Measurements from ENCODE around the gene GRAMD1A. TPM values are rescaled to one million over a fixed set of nuclear protein-coding genes. Genes with fewer than 3 reads are reported as not detected.

GRAMD1A gene
- total and polyA plus RNA-seq, 2 of the 8 experiments (the other 6 are each of a cell fraction or from before 2014, with no cell fraction given): 113 to 154 TPM

- Histone ChIP-seq H3K56ac (replicated peaks; ENCODE audit: insufficient read length, low read depth, low read length) (no peak overlapping the region), H4K5ac (ENCODE audit: insufficient read length, low read depth, low read length) (no peak overlapping the region), H4K8ac (ENCODE audit: extremely low read depth, insufficient read depth, low read length) (no peak overlapping the region), H3K4ac (replicated peaks; ENCODE audit: insufficient read length, low read depth, low read length) (no peak overlapping the region), H2AFZ (ENCODE audit: low read length) (no peak overlapping the region), H3K36me3 (ENCODE audit: control insufficient read depth in 2 of 4, insufficient read depth in 4 of 4, low read length in 3 of 4) (peaks cover 28 to 60% (median 52%) of the 10 kb centered on the region in 4 experiments), H3K4me1 (replicated peaks in 1 of 4; ENCODE audit: control insufficient read depth in 3 of 4, insufficient read depth in 4 of 4, low read length in 3 of 4) (peaks cover 0 to 5% (median 3%) of the 10 kb centered on the region in 4 experiments; a peak in 5 of 7 replicates), H3K27me3 (replicated peaks in 1 of 4; ENCODE audit: control insufficient read depth in 3 of 4, extremely low read depth in 1 of 4, insufficient read depth in 3 of 4, low read length in 3 of 4) (peaks cover 0 to 14% (median 12%) of the 10 kb centered on the region in 4 experiments; a peak in 6 of 7 replicates), H2BK5ac (ENCODE audit: low read depth, low read length) (no peak overlapping the region), H3K79me2 (ENCODE audit: control insufficient read depth in 1 of 2, insufficient read depth in 2 of 2, low read length in 2 of 2) (no peaks in the 10 kb centered on the region), H2BK12ac (ENCODE audit: low read depth, low read length) (no peak overlapping the region), H3K9ac (replicated peaks in 1 of 4; ENCODE audit: extremely low read depth in 1 of 4, low read depth in 3 of 4, low read length in 3 of 4) (no peak overlapping the region), H2AK5ac (ENCODE audit: low read depth, low read length) (no peak overlapping the region), H2BK20ac (ENCODE audit: low read length) (no peak overlapping the region), H3K4me3 (ENCODE audit: extremely low read depth in 1 of 4, insufficient read depth in 2 of 4, low read depth in 3 of 4, low read length in 4 of 4) (no peak overlapping the region), H2BK15ac (ENCODE audit: low read length) (no peak overlapping the region), H3K4me2 (ENCODE audit: insufficient read depth in 1 of 2, low read depth in 2 of 2, low read length in 2 of 2) (no peak overlapping the region), H4K20me1 (replicated peaks in 1 of 2; ENCODE audit: control insufficient read depth in 1 of 2, insufficient read depth in 2 of 2, low read length in 2 of 2) (peaks cover 7 to 24% of the 10 kb centered on the region in 2 experiments), H3K14ac (ENCODE audit: insufficient read length) (no peak overlapping the region), H4K91ac (replicated peaks; ENCODE audit: insufficient read length, low read length) (no peak overlapping the region), H3K23ac (ENCODE audit: insufficient read length) (no peak overlapping the region), H3K9me3 (ENCODE audit: insufficient read depth in 2 of 2, low read depth in 1 of 2, low read length in 1 of 2) (no peaks in the 10 kb centered on the region), H3K23me2 (ENCODE audit: low read depth, low read length) (peaks cover 10% of the 10 kb centered on the region; the same call in 1 of the 2 replicates), H3K79me1 (ENCODE audit: low read depth, low read length) (no peaks in the 10 kb centered on the region), H3K18ac (ENCODE audit: extremely low read depth, low read length) (no peak overlapping the region), H2BK120ac (replicated peaks; ENCODE audit: low read depth, low read length) (no peak overlapping the region), H3K27ac (ENCODE audit: low read depth, low read length) (no peak overlapping the region)
- no peak for TF ChIP-seq SIX5 (IDR thresholded peaks at IDR 0.05; ENCODE audit: low read depth, low read length)
- TF ChIP-seq ATF2 (IDR thresholded peaks at IDR 0.05; ENCODE audit: low read length): no peak
- TF ChIP-seq EZH2 (IDR thresholded peaks at IDR 0.05; ENCODE audit: low read depth, low read length, severe bottlenecking): no peak
- no peak for TF ChIP-seq POLR2AphosphoS5 (IDR thresholded peaks at IDR 0.05; ENCODE audit: low read depth, low read length)
- TF ChIP-seq NRF1 (IDR thresholded peaks at IDR 0.05; ENCODE audit: low read depth, low read length): no peak
- no peak for TF ChIP-seq MAFK (IDR thresholded peaks at IDR 0.05; ENCODE audit: low read depth, low read length)
- no peak for TF ChIP-seq GTF2F1 (IDR thresholded peaks at IDR 0.05; ENCODE audit: borderline replicate concordance, low read depth, low read length)
- no peak for TF ChIP-seq JUN (IDR thresholded peaks at IDR 0.05; ENCODE audit: low read depth, low read length)
- no peak for TF ChIP-seq BCL11A (IDR thresholded peaks at IDR 0.05; ENCODE audit: low read depth in 2 of 2, low read length in 2 of 2)
- TF ChIP-seq CHD2 (IDR thresholded peaks at IDR 0.05; ENCODE audit: low read length): no peak
- no peak for TF ChIP-seq EGR1 (IDR thresholded peaks at IDR 0.05; ENCODE audit: borderline replicate concordance, low read depth, low read length)
- FAIRE-seq (no peak), DNase-seq (ENCODE audit: low read depth in 1 of 2, low spot score in 2 of 2) (no peak)
- CTCF ChIA-PET (ENCODE audit: partially characterized antibody): interaction anchor here (0.6 to 3.2 kb wide), 7 partner anchors 18 to 188 kb away, joined by 3 to 11 read pairs (median 3); no protein-coding TSS in a partner anchor
- POLR2A ChIA-PET (ENCODE audit: partially characterized antibody): interaction anchor here (0.9 to 24.8 kb wide), 5 partner anchors 9 to 41 kb away, joined by 3 to 366 read pairs (median 10); partner anchors contain the start of gene GRAMD1A
- 96% methylated on average over 6 of the region's 6 CpGs; no CpG with 5 or more reads in 1 of the 2 experiments for WGBS, 2 experiments (ENCODE audit: extremely low coverage in 1 of 2, insufficient coverage in 1 of 2, insufficient read length in 1 of 2, insufficient replicate concordance in 2 of 2, low coverage in 1 of 2, low lambda C conversion rate in 2 of 2, missing lambda C conversion rate in 1 of 2)
Measured at GRCh38 chr19:35026418-35026817, 26.3 kb downstream of the GRAMD1A start.

Measured in H1 (cell line).